Posterior cingulate gyrus (tissue), 11 donors: ENCODE measurements around the gene LSP1.
"Not testable (repeated sequence)": the region's sequence is repeated elsewhere in the genome, so short reads cannot be mapped to it uniquely, and the experiment has no call there.

Experiments used
- DNase-seq, 10 donors: peaks; one replicate each; pipeline versions ENCODE4 v3.0.0 to v3.0.0-alpha.2; 2020 to 2021; ENCODE audit warnings: mixed read lengths in 3 of 10
- intact Hi-C: fragments of 100-400 bp; cut with DNase I; formaldehyde crosslinking; loops from one replicate; pipeline ENCODE4 v1.15.1; 2023

The LSP1 gene

GRCh38 chr11:1872267-1872985 lies 19.5 kb downstream of the LSP1 start:
- intact Hi-C loops: no loop called here
- DNase-seq: peak in 4 of 10 donors; percentile 19 to 65 (median 51)

DNA sequence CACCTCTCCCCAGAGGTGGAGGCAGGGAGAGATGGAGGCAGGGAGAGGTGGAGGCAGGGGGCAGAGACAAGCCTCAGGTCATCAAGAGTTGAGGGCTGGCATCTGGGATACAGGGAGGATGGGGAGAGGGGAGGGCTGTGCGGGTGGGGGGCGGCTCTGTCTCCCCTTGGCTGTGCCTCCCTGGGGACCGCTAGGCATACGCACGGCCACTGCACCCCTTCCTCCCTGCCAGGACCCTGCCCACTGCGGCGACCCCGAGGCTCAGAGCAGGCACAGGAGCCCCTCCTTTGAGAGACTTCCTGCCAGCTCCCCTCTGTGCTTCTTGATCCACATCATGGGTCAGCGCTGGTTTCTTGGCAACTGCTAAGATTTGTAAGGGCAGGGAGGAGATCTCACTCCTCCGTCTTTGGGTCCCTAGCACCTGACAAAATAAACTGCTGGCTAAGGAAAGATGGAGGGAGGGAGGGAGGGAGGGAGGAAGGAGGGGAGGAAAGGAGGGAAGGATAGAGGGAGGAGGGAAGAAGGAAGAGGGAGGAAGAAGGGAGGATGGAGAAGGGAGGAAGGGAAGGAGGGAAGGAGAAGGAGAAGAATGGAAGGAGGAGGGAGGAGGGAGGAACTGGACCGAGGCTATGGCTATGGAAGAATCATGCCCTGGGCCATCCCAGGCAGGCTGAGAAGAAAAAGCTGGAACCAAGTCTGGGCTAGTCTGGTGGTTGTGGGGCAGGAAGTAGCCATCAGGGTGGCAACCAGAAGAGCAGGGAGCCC lies 20.3 kb downstream of the LSP1 start:
- DNase-seq: peak in 2 of 10 donors; percentile 17 to 72
- intact Hi-C loops: no loop called here

GRCh38 chr11:1873813-1874150 lies 20.9 kb downstream of the LSP1 start:
- intact Hi-C loops: not testable (repeated sequence)
- DNase-seq: peak in 1 of 10 donors; percentile 59

GRCh38 chr11:1874441-1875092 lies 21.7 kb downstream of the LSP1 start:
- DNase-seq: peak in 5 of 10 donors; percentile 5 to 64 (median 39)
- intact Hi-C loops: not testable (repeated sequence)

- intact Hi-C loops: no loop called here
- peak in 5 of 10 donors; percentile 4 to 83 (median 69) for DNase-seq
Measured at GRCh38 chr11:1875093-1875850, 22.4 kb downstream of the LSP1 start.

DNA sequence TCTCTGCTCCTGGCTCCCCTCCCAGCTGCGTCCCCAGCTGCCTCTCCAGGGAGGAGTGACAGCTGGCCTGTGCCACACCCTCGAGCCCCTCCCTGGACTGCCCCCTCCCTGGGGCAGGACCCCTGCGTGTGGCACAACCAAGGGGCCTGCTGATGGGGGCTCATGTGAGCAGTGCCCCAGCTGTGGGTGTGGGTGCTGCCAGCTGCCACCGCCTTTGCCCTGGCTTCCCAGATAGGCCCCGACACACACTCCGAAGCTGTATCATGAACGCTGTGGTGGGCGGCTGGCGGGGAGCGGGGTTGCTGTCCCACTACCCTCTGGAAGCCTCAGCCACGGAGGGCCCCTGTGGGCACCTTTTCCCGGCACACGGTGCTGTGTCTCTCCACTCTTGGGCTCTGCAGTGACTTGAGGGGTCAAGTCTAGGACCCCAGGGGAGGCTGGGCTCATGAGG lies 23.0 kb downstream of the LSP1 start:
- DNase-seq: peak in 5 of 10 donors; percentile 3 to 59 (median 7)
- intact Hi-C loops: not testable (repeated sequence)

DNA sequence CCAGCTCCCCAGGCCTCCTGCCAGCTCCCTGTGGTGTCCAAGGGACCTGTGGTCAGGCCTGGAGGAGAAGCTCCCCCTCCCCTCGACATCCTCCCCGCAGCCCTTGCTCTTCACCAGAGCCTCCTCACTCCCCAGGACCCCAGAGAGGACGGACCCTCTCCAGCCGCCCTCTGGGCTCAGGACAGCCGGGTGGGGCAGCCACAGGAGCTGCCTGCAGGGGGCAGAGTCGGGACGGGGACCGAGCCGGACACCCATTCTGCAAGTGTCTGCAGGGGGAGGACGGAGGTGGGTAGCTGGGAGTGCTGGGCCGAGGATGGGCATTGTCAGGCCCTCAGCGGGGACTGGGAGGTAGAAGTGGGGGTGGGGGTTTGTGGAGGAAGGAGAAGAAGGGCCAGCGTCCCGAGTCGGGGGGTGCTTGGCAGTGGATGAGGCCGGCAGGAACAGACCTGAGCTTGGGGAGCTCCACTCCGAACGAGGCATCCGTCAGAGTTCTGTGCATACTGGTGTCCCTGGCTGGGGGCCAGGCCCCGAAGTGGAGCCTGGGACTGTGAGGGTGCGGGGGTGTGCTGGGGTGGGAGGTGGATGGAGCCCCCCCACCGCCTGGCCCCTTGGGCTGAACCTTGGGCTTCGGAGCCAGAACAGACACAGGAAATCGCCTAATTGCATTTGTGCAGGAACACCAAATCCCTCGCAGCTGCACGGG lies 23.6 kb downstream of the LSP1 start:
- peak in 6 of 10 donors; percentile 10 to 81 (median 52) for DNase-seq
- intact Hi-C loops: no loop called here

- intact Hi-C loops: no loop called here
- peak in 5 of 10 donors; percentile 6 to 87 (median 70) for DNase-seq
Measured at GRCh38 chr11:1877211-1878136, 24.6 kb downstream of the LSP1 start.

- intact Hi-C loops: no loop called here
- DNase-seq: peak in 5 of 10 donors; percentile 2 to 80 (median 67)
Measured at GRCh38 chr11:1878137-1879031, 25.5 kb downstream of the LSP1 start.

DNA sequence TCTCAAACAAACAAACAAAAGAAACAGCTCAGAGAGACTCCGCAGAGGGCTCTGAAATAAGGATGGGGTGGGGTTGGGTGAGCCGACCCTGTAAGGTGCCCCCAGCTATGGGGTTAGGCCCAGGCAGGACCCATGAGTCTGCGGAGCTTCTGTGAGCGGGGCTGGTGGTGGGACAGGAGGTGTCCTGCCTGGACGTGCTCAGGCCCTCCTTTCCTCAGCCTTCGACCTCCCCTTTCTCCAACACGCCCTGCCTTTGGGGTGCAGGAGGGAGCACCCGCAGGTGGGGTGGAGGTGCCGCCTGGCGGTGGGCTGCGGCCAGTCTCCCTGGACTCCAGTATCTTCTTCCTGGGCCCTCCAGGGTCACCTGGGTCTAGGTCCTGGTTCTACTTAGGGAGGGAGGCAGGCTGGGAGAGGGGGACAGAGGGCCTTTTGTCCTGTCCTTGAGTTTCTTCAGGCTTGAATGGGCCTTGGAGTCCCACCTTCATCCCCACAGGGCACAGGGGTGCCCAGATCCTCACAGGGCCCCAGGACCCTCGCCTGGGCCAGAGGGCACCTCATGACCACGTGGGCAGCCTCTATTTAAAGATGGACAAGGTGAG lies 26.6 kb downstream of the LSP1 start:
- peak in 4 of 10 donors; percentile 9 to 60 (median 51) for DNase-seq
- intact Hi-C loops: no loop called here

- intact Hi-C loops: loop anchor here (5.0 kb wide), 1 partner anchor 37 kb away; the partner anchor contains the start of gene TNNT3
- peak in 4 of 10 donors; percentile 21 to 85 (median 72) for DNase-seq
Measured at GRCh38 chr11:1879941-1880720, 27.2 kb downstream of the LSP1 start.

DNA sequence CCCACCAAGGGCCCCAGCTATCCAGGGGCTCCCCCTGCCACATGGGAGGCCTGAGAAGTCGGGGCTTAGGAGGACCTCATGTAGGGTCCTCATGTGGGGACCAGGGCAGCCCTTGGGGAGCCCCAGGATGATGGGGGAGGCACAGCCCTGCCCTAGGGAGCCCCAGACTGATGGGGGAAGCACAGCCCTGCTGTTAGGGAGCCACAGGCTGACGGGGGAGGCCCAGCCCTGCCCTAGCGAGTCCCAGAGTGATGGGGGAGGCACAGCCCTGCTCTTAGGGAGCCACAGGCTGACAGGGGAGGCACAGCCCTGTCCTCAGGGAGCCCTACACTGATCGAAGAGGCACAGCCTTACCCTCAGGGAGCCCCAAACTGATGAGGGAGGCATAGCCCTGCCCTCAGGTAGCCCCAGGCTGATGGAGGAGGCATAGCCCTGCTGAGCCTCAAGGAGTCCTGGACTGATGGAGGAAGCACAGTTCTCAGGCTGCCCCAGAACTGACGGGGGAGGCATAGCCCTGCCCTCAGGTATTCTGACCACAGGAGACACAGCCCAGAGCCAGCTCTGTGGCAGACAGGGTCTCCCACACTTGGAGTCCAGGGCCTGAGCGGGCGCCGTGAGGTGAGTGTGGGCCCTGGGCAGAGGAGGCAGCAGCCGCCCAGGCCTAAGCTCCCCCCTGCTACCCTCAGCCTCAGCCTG lies 28.0 kb downstream of the LSP1 start:
- intact Hi-C loops: loop anchor here (5.0 kb wide), 1 partner anchor 36 kb away; the partner anchor contains the start of gene TNNT3

DNA sequence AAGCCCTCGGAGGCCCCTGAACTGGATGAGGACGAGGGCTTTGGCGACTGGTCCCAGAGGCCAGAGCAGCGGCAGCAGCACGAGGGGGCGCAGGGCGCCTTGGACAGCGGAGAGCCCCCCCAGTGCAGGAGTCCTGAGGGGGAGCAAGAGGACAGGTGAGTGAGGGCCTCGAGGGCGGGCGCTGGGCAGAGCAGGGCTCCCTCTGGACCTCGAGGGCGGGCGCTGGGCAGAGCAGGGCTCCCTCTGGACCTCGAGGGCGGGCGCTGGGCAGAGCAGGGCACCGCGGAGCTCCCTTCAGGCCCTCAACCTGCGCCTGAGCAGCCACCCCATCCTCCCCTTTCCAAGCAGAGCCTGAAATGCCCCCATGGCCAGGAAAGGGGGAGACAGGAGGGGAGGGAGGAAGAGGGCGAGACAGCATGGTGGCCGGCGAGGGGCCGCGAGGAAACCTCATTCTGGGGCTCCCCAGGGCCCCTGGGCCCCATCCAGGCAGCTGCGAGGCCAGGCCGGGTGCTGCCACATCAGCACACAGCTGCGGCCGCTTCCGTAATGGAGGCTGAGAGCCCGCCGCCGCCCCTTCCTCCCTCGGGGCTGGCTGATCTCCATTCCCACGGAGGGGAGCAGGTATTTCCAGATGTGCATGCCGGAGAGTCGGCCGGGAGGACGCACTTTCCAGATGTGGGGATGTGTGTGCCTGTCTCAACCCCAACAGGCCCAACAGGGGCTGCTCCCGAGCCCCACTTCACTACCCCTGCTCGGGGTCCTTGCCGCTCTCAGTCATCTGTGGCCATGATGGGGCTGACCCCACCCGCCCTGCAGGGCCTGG lies 28.8 kb downstream of the LSP1 start:
- intact Hi-C loops: loop anchor here (2.0 to 5.0 kb wide), 2 partner anchors 36 to 273 kb away; partner anchors contain the start of gene TNNT3

More for the DNA sequence above, 28.0 kb downstream of the LSP1 start:
- peak in 4 of 10 donors; percentile 9 to 68 (median 60) for DNase-seq

More for the DNA sequence above, 28.8 kb downstream of the LSP1 start:
- DNase-seq: peak in 3 of 10 donors; percentile 24 to 79 (median 67)
